Sciatic nerve (tissue), 2 donors: ENCODE measurements around the gene CSF1. TPM values are rescaled to one million over a fixed set of nuclear protein-coding genes. Genes with fewer than 3 reads are reported as not detected.

Source experiments
- ATAC-seq: fragments of 200-7000 bp; cut with Tn5 transposase; one replicate; pipeline ENCODE4 v1.9.1; 2020; ENCODE audit warnings: mild to moderate bottlenecking, moderate library complexity
- DNase-seq: peaks from one replicate; pipeline ENCODE4 v3.0.0-alpha.2; 2020; ENCODE audit warnings: low spot score
- intact Hi-C: fragments of 100-400 bp; cut with DNase I; formaldehyde crosslinking; loops from one replicate; pipeline ENCODE4 v1.14.2; 2022
- total RNA-seq: library from RNA; stranded (reverse); fragmentation: NEBNext Ultra II Directional; extraction: Animal tissue kit (Norgen Biotek cat#: 25700); gene quantifications from one replicate; pipeline ENCODE4 v1.2.1, GENCODE V29; 2021
- donor health status: DM: no; HTN: no; CAD: no.
- donor health status: DM: no; HTN: no; CAD: no.

The CSF1 gene
- total RNA-seq, 1 donor from 2014 or later: 61.2 TPM

GRCh38 chr1:109880971-109881894 is 29.4 kb upstream of the CSF1 start:
- ATAC-seq (no peak), DNase-seq (peak; percentile 60)
- intact Hi-C loops: no loop called here

GRCh38 chr1:109881906-109882287 is 28.8 kb upstream of the CSF1 start:
- intact Hi-C loops: no loop called here
- DNase-seq: peak; percentile 30
- no peak for ATAC-seq

- DNase-seq (peak; percentile 57), ATAC-seq (peak; percentile 2)
- intact Hi-C loops: no loop called here
These were observed 28.1 kb upstream of the CSF1 start for GRCh38 chr1:109882288-109883245.

- intact Hi-C loops: no loop called here
- ATAC-seq (peak; percentile 74), DNase-seq (peak; percentile 63)
These were observed 27.2 kb upstream of the CSF1 start for GRCh38 chr1:109883248-109883955.

GRCh38 chr1:109884242-109884891 is 26.3 kb upstream of the CSF1 start:
- intact Hi-C loops: no loop called here
- ATAC-seq: peak; percentile 53
- peak; percentile 48 for DNase-seq

- ATAC-seq (no peak), DNase-seq (peak; percentile 51)
- intact Hi-C loops: no loop called here
These were observed 25.1 kb upstream of the CSF1 start for GRCh38 chr1:109885589-109885988.

GRCh38 chr1:109886827-109887226 is 23.8 kb upstream of the CSF1 start:
- ATAC-seq (no peak), DNase-seq (no peak)
- intact Hi-C loops: no loop called here

- no peak for DNase-seq
- intact Hi-C loops: no loop called here
- no peak for ATAC-seq
These were observed 23.4 kb upstream of the CSF1 start for GRCh38 chr1:109887271-109887670.

GRCh38 chr1:109887884-109888283 is 22.8 kb upstream of the CSF1 start:
- no peak for ATAC-seq
- intact Hi-C loops: no loop called here
- DNase-seq: no peak

GRCh38 chr1:109889094-109889493 is 21.6 kb upstream of the CSF1 start:
- ATAC-seq (no peak), DNase-seq (no peak)
- intact Hi-C loops: no loop called here

GRCh38 chr1:109890115-109890953 is 20.3 kb upstream of the CSF1 start:
- intact Hi-C loops: no loop called here
- ATAC-seq (no peak), DNase-seq (no peak)

- intact Hi-C loops: no loop called here
- DNase-seq: no peak
- ATAC-seq: no peak
These were observed 18.7 kb upstream of the CSF1 start for GRCh38 chr1:109891930-109892329.

GRCh38 chr1:109892561-109893368 is 17.9 kb upstream of the CSF1 start:
- no peak for ATAC-seq
- intact Hi-C loops: no loop called here

GRCh38 chr1:109893532-109894171 is 17.0 kb upstream of the CSF1 start:
- ATAC-seq (no peak), DNase-seq (no peak)
- intact Hi-C loops: no loop called here

More at GRCh38 chr1:109892561-109893368, 17.9 kb upstream of the CSF1 start:
- DNase-seq: no peak

GRCh38 chr1:109894823-109895719 is 15.6 kb upstream of the CSF1 start:
- no peak for ATAC-seq
- intact Hi-C loops: no loop called here
- DNase-seq: no peak
